Stomach (tissue), 9 donors: ENCODE data around the gene CCSER1. TPM values are rescaled to one million over a fixed set of nuclear protein-coding genes. Genes with fewer than 3 reads are reported as not detected.
A peak's percentile ranks its signal among the peaks of the same experiment; 100 is the strongest.

Source experiments
- DNase-seq, 2 donors: peaks; one replicate each; pipeline versions ENCODE4 v3.0.0 to v3.0.0-alpha.2; 2013 to 2019
- H3K27ac ChIP-seq, 5 donors: fragments of 200-600 bp in 4 of 5; sonication (generic) in 4 of 5; one replicate each; pipeline ENCODE4 v1.5.1; 2013 to 2019; ENCODE audit warnings: mild to moderate bottlenecking in 1 of 5, moderate library complexity in 1 of 5
- H3K27me3 ChIP-seq, 3 donors: fragments of 200-600 bp; sonication (generic); one replicate each; pipeline ENCODE4 v1.5.1; 2017 to 2019; ENCODE audit warnings: mixed run types in 1 of 3
- H3K36me3 ChIP-seq, 4 donors: fragments of 200-600 bp; sonication (generic); 1 replicate in 3 of 4; 2 replicates in 1 of 4; pipeline ENCODE4 v1.5.1; 2016 to 2019
- H3K4me1 ChIP-seq, 4 donors: fragments of 200-600 bp; sonication (generic); one replicate each; pipeline ENCODE4 v1.5.1; 2016 to 2019
- H3K4me3 ChIP-seq, 4 donors: fragments of 200-600 bp; sonication (generic) in 3 of 4; one replicate each; pipeline ENCODE4 v1.5.1; 2016 to 2019; ENCODE audit warnings: mild to moderate bottlenecking in 1 of 4
- H3K9me3 ChIP-seq, 4 donors: fragments of 200-600 bp; sonication (generic); one replicate each; pipeline ENCODE4 v1.5.1; 2016 to 2019
- CTCF ChIP-seq, 7 experiments: fragments of 450-650 bp in 4 of 7; fragments of 200-600 bp in 3 of 7; sonication (generic) in 3 of 7; IDR thresholded peaks; one replicate each; pipeline ENCODE4 v1.5.1; 2016 to 2019; ENCODE audit warnings: antibody characterized with exemption in 7 of 7, control low read depth in 2 of 7, mild to moderate bottlenecking in 1 of 7
- EP300 ChIP-seq: sonication (generic); formaldehyde crosslinking; IDR thresholded peaks from one replicate; pipeline ENCODE4 v1.6.1; 2017; ENCODE audit warnings: antibody characterized with exemption
- POLR2A ChIP-seq, 4 donors: fragments of 450-650 bp; IDR thresholded peaks; one replicate each; pipeline ENCODE4 v1.6.1; 2016; ENCODE audit warnings: antibody characterized with exemption in 4 of 4, control low read depth in 2 of 4, mild to moderate bottlenecking in 1 of 4, moderate library complexity in 1 of 4
- POLR2AphosphoS5 ChIP-seq, 3 donors: sonication (generic); formaldehyde crosslinking; IDR thresholded peaks; one replicate each; pipeline ENCODE4 v1.6.1; 2016; ENCODE audit warnings: antibody characterized with exemption in 3 of 3
- WGBS, 5 donors: extraction: QIAGEN DNeasy Blood & Tissue Kit in 3 of 5; methylation state at CpG; one replicate each; pipeline versions ENCODE4 v1.1.5 to v1.1.7; 2013 to 2018; 5-methylcytosine and 5-hydroxymethylcytosine counted together
- intact Hi-C: fragments of 100-400 bp; cut with DNase I; formaldehyde crosslinking; loops from one replicate; pipeline ENCODE4 v1.15.1; 2023; ENCODE audit warnings: low total_unique reads
- polyA plus RNA-seq, 3 donors: library from polyadenylated mRNA; stranded (reverse); fragments of 200-250 nt; gene quantifications; one replicate each; pipeline ENCODE4 v1.2.3, GENCODE V29; 2013
- total RNA-seq, 5 donors: library from RNA; depleted of rRNA; stranded (reverse); fragments of >200 nt; gene quantifications; one replicate each; pipeline versions ENCODE4 v1.1.0 to v1.2.3, GENCODE V29; 2014 to 2016
- donor health status: healthy with polysubstance abuse.
- donor health status: Bipolar disorder and iron deficiency.
- donor health status: healthy.

CCSER1 gene
- total and polyA plus RNA-seq, 8 donors: 0.33 to 149 (median 15.2) TPM

DNA sequence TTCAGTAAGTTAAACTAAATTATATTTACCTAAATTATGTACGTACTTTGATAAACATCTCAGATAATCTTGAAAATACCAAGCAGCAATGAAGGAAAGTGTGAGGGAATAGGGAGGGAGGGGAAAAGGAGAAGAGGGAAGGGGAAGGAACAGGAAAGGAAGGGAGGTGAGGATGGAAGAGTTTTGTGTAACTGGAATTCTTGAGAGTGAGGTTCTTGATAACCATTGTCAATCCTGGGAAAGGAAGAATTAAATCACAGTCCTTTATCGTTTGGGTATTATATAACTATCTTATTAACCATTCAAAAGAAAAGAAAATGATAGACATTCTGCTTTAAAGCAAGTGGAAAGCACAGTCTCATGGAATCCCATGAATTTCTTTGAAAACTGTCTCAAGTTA lies 795.0 kb downstream of the CCSER1 start:
- no peak for DNase-seq
- no peaks in the 10 kb centered on the region for H3K4me1 ChIP-seq
- no peak overlapping the region for H3K27ac ChIP-seq
- WGBS, 5 donors: 64 to 82% (median 68%) methylated on average over 2 of the region's 2 CpGs
- intact Hi-C loops: no loop called here
- no peaks in the 10 kb centered on the region for H3K9me3 ChIP-seq
- no peak for TF ChIP-seq CTCF (IDR thresholded peaks at IDR 0.05)
- TF ChIP-seq EP300: no peak
- TF ChIP-seq POLR2AphosphoS5 (IDR thresholded peaks at IDR 0.05): no peak
- no peak for TF ChIP-seq POLR2A (IDR thresholded peaks at IDR 0.05)
- H3K27me3 ChIP-seq: no peaks in the 10 kb centered on the region
- no peak overlapping the region for H3K4me3 ChIP-seq
- no peaks in the 10 kb centered on the region for H3K36me3 ChIP-seq

GRCh38 chr4:90926957-90927356 lies 799.8 kb downstream of the CCSER1 start:
- H3K27ac ChIP-seq: no peak overlapping the region

GRCh38 chr4:90943311-90943710 lies 816.1 kb downstream of the CCSER1 start:
- WGBS, 5 donors: 92 to 96% (median 95%) methylated on average over 6 of the region's 6 CpGs
- Histone ChIP-seq H3K9me3 (no peaks in the 10 kb centered on the region), H3K4me1 (no peaks in the 10 kb centered on the region), H3K36me3 (no peaks in the 10 kb centered on the region), H3K4me3 (no peak overlapping the region), H3K27ac (no peak overlapping the region), H3K27me3 (no peaks in the 10 kb centered on the region)
- no peak for DNase-seq
- no peak for TF ChIP-seq POLR2AphosphoS5 (IDR thresholded peaks at IDR 0.05)
- TF ChIP-seq EP300: no peak
- intact Hi-C loops: no loop called here

More at GRCh38 chr4:90926957-90927356, 799.8 kb downstream of the CCSER1 start:
- intact Hi-C loops: no loop called here
- H3K36me3 ChIP-seq: no peaks in the 10 kb centered on the region
- no peak overlapping the region for H3K4me3 ChIP-seq
- TF ChIP-seq CTCF (IDR thresholded peaks at IDR 0.05) (no peak), POLR2A (IDR thresholded peaks at IDR 0.05) (no peak), EP300 (no peak), POLR2AphosphoS5 (IDR thresholded peaks at IDR 0.05) (no peak)
- H3K9me3 ChIP-seq: no peaks in the 10 kb centered on the region
- H3K4me1 ChIP-seq: no peaks in the 10 kb centered on the region
- no peaks in the 10 kb centered on the region for H3K27me3 ChIP-seq
- DNase-seq: no peak

DNA sequence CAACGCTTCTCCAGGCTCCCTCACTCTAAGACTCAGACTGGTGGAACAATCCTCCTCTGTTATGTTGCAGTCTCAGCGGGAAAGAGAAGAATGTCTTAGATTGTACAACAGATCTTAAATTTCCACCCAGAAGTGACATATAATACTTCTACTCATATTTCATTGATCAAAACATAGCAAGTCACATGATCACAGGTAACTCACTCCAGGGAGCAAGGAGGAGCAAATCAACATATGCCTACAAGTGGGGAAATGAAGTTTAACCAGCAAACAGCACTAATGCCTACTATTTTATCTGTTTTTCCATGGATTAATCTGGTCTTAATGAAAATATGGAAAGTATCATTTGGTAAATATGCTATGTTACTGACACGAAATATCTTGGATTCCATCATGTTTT lies 819.8 kb downstream of the CCSER1 start:
- intact Hi-C loops: no loop called here
- no peaks in the 10 kb centered on the region for H3K9me3 ChIP-seq
- no peak overlapping the region for H3K27ac ChIP-seq
- H3K27me3 ChIP-seq: no peaks in the 10 kb centered on the region
- no peak for DNase-seq
- H3K4me1 ChIP-seq: peaks cover 0 to 16% (median 3%) of the 10 kb centered on the region in 4 donors
- H3K4me3 ChIP-seq: no peak overlapping the region
- no peaks in the 10 kb centered on the region for H3K36me3 ChIP-seq
- 72 to 89% (median 79%) methylated on average over 3 of the region's 3 CpGs for WGBS, 5 donors
- TF ChIP-seq EP300 (no peak), POLR2AphosphoS5 (IDR thresholded peaks at IDR 0.05) (no peak), POLR2A (IDR thresholded peaks at IDR 0.05) (no peak), CTCF (IDR thresholded peaks at IDR 0.05) (no peak)

DNA sequence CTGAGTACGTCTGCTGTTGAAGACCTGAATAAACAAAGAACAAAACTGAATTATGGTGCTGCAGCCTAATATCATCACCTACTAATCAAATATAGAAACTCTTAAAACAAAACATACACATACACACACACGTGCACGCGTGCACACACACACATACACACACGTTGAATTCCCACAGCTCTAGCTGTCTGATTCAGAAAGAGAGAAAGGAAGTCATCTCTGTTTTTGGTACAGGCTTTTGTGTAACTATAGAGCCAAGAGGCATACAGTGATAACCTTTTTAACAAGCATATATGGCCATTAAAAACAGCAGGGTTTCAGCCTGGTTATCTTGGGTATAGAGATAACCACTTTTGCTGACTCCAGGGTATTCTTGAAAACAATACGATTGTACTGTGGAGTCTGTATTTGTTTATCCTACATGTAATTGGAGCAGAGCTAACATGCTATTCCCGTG lies 823.2 kb downstream of the CCSER1 start:
- peak in 1 of 2 donors; percentile 18 for DNase-seq
- Histone ChIP-seq H3K9me3 (no peaks in the 10 kb centered on the region), H3K36me3 (no peaks in the 10 kb centered on the region), H3K27me3 (no peaks in the 10 kb centered on the region), H3K4me3 (no peak overlapping the region), H3K27ac (no peak overlapping the region), H3K4me1 (peaks cover 0 to 16% (median 3%) of the 10 kb centered on the region in 4 donors)
- no peak for TF ChIP-seq POLR2A (IDR thresholded peaks at IDR 0.05)
- no peak for TF ChIP-seq POLR2AphosphoS5 (IDR thresholded peaks at IDR 0.05)
- TF ChIP-seq EP300: no peak
- intact Hi-C loops: no loop called here
- WGBS, 5 donors: 19 to 35% (median 24%) methylated on average over 7 of the region's 7 CpGs
